ENCODE measurements around the gene NCKAP5.

Gene NCKAP5

DNA sequence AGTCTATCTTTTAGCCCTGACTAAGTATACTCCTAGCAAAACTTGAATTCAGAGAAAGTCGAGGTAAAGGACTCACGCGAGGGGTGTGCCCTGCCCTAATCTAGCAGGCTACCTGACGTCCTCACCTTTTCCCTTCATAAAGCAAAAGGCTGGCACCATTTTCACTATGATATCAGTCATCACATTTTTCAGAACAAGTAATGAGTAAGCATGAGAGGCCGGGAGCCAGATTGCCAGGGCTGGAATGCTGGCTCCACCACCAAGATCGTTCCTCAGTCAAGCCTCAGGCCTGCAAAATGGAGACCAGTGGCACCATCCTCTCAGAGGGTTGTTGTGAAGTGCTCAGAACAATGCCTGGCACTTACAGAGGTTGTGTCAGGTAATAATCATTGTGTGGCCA lies 18.7 kb upstream of the NCKAP5 start:
- TF ChIP-seq, protein P1, sequence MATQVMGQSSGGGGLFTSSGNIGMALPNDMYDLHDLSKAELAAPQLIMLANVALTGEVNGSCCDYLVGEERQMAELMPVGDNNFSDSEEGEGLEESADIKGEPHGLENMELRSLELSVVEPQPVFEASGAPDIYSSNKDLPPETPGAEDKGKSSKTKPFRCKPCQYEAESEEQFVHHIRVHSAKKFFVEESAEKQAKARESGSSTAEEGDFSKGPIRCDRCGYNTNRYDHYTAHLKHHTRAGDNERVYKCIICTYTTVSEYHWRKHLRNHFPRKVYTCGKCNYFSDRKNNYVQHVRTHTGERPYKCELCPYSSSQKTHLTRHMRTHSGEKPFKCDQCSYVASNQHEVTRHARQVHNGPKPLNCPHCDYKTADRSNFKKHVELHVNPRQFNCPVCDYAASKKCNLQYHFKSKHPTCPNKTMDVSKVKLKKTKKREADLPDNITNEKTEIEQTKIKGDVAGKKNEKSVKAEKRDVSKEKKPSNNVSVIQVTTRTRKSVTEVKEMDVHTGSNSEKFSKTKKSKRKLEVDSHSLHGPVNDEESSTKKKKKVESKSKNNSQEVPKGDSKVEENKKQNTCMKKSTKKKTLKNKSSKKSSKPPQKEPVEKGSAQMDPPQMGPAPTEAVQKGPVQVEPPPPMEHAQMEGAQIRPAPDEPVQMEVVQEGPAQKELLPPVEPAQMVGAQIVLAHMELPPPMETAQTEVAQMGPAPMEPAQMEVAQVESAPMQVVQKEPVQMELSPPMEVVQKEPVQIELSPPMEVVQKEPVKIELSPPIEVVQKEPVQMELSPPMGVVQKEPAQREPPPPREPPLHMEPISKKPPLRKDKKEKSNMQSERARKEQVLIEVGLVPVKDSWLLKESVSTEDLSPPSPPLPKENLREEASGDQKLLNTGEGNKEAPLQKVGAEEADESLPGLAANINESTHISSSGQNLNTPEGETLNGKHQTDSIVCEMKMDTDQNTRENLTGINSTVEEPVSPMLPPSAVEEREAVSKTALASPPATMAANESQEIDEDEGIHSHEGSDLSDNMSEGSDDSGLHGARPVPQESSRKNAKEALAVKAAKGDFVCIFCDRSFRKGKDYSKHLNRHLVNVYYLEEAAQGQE (IDR thresholded peaks at IDR 0.05; ENCODE audit: insufficient read depth in 1 of 2, low read depth in 2 of 2, low read length in 2 of 2): no peak
- no peak for TF ChIP-seq TAF1 (IDR thresholded peaks at IDR 0.05; ENCODE audit: borderline replicate concordance, insufficient read depth, low read length)
- no peak for TF ChIP-seq SIN3A (IDR thresholded peaks at IDR 0.05; ENCODE audit: borderline replicate concordance, insufficient read depth, low read length)
- no peak for TF ChIP-seq FOXP2 (optimal IDR thresholded peaks at IDR 0.05; ENCODE audit: borderline replicate concordance, extremely low read depth, extremely low read length, insufficient read depth)
- TF ChIP-seq POLR2AphosphoS5 (IDR thresholded peaks at IDR 0.05; ENCODE audit: low read depth, low read length): no peak

DNA sequence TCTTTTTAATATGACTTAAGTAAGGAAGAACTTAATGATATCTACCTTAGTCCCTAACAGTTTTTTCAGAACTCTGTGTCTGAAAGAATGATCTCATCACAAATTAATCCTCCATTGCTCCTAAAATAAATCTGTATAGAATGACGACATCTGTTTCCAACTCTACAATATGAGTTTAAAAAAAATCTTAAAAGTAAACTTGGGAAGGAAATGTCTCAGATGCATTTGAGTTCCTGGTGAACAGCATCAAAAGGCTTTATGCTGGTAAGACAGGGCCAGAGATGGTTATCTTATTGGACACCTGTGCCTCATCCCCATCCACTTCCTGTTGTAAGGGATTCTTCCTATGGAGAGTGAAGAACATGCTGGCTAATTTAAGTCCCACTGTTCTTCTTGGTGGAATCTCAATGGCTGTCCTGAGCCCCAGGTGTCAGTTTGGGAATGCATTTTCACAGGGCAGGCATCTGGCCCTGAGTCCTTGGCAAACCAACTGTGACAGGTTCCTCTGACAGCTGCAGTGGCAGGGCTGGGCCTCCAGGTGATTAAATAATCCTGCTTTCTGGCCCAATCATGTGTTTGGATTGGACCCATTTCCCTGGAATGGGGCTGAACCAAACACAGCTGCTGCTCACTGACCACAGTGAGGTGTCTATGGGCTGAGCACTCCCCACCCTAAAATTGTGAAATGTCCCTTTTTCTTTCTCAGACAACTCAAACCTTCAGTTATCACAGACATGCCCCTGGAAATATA lies 12.9 kb upstream of the NCKAP5 start:
- no peak for TF ChIP-seq TAF1 (IDR thresholded peaks at IDR 0.05; ENCODE audit: borderline replicate concordance, insufficient read depth, low read length)
- TF ChIP-seq POLR2AphosphoS5 (IDR thresholded peaks at IDR 0.05; ENCODE audit: low read depth, low read length): no peak
- TF ChIP-seq, protein P1 (IDR thresholded peaks at IDR 0.05; ENCODE audit: insufficient read depth in 1 of 2, low read depth in 2 of 2, low read length in 2 of 2): no peak
- TF ChIP-seq FOXP2 (optimal IDR thresholded peaks at IDR 0.05; ENCODE audit: borderline replicate concordance, extremely low read depth, extremely low read length, insufficient read depth): no peak
- TF ChIP-seq SIN3A (IDR thresholded peaks at IDR 0.05; ENCODE audit: borderline replicate concordance, insufficient read depth, low read length): no peak

DNA sequence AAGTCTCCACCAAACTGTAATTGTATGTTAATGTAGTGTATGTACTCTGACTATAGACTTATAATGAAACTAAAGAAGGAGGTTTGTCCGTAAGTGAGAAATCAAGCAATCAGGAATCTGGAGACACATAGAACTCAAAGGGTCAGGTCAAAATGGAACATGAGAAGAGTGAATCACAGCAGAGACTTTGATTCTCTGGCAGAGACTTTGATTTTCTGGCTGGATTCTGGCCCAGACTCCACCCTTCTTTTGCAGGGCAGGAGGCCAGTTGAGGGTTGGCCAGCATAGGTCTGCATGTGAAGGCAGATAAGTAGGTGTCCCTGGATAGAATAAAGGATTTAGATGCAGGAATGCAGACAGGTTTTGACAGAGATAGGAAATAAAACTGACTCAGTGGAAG lies 11.0 kb upstream of the NCKAP5 start:
- TF ChIP-seq TAF1 (IDR thresholded peaks at IDR 0.05; ENCODE audit: borderline replicate concordance, insufficient read depth, low read length) (no peak), POLR2AphosphoS5 (IDR thresholded peaks at IDR 0.05; ENCODE audit: low read depth, low read length) (no peak), FOXP2 (optimal IDR thresholded peaks at IDR 0.05; ENCODE audit: borderline replicate concordance, extremely low read depth, extremely low read length, insufficient read depth) (no peak), SIN3A (IDR thresholded peaks at IDR 0.05; ENCODE audit: borderline replicate concordance, insufficient read depth, low read length) (no peak)
- TF ChIP-seq, protein P1 (IDR thresholded peaks at IDR 0.05; ENCODE audit: insufficient read depth in 1 of 2, low read depth in 2 of 2, low read length in 2 of 2): no peak

DNA sequence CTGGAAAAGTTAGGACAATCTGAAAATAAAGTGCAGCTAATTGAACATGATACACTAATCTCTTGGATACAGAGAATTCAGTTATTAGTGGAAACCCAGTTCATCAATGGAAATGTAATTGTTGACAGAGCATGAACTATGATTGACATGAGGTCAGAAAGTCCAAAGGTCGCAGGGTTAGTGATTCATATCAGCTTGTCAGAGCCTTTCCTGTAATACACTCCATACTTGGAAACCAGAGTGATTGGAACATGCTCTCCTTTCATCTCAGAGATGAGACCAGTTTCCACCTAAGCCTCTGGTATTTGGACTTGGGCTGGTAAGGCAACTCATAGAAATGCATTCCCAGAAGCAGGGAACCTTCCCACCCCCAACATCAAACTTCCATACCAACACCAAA lies 8.5 kb upstream of the NCKAP5 start:
- TF ChIP-seq, protein P1 (IDR thresholded peaks at IDR 0.05; ENCODE audit: insufficient read depth in 1 of 2, low read depth in 2 of 2, low read length in 2 of 2): no peak
- TF ChIP-seq FOXP2 (optimal IDR thresholded peaks at IDR 0.05; ENCODE audit: borderline replicate concordance, extremely low read depth, extremely low read length, insufficient read depth) (no peak), SIN3A (IDR thresholded peaks at IDR 0.05; ENCODE audit: borderline replicate concordance, insufficient read depth, low read length) (no peak), POLR2AphosphoS5 (IDR thresholded peaks at IDR 0.05; ENCODE audit: low read depth, low read length) (no peak), TAF1 (IDR thresholded peaks at IDR 0.05; ENCODE audit: borderline replicate concordance, insufficient read depth, low read length) (no peak)

Measured in PFSK-1 (cell line).